Tibial nerve (tissue), 4 donors: Measurements from ENCODE around the gene MAN1A2. TPM values are rescaled to one million over a fixed set of nuclear protein-coding genes. Genes with fewer than 3 reads are reported as not detected.
"Not testable (repeated sequence)": the region's sequence is repeated elsewhere in the genome, so short reads cannot be mapped to it uniquely, and the experiment has no call there.

ENCODE experiments used
- DNase-seq, 2 donors: peaks; one replicate each; pipeline ENCODE4 v3.0.0-alpha.2; 2019; ENCODE audit warnings: low spot score in 2 of 2
- H3K27ac ChIP-seq, 4 donors: fragments of 200-600 bp; sonication (generic) in 3 of 4; one replicate each; pipeline ENCODE4 v1.5.1; 2017 to 2019; ENCODE audit warnings: mild to moderate bottlenecking in 1 of 4
- H3K27me3 ChIP-seq, 2 donors: fragments of 200-600 bp; sonication (generic) in 1 of 2; one replicate each; pipeline versions ENCODE4 v1.5.1 to v1.6.0; 2017 to 2019
- H3K36me3 ChIP-seq, 3 donors: fragments of 200-600 bp; sonication (generic); one replicate each; pipeline ENCODE4 v1.5.1; 2018 to 2019
- H3K4me1 ChIP-seq, 4 donors: fragments of 200-600 bp; sonication (generic) in 3 of 4; one replicate each; pipeline ENCODE4 v1.5.1; 2017 to 2019
- H3K4me3 ChIP-seq, 4 donors: fragments of 200-600 bp; sonication (generic) in 3 of 4; one replicate each; pipeline ENCODE4 v1.5.1; 2017 to 2019; ENCODE audit warnings: mild to moderate bottlenecking in 1 of 4, moderate library complexity in 1 of 4
- H3K9me3 ChIP-seq, 4 donors: fragments of 200-600 bp; sonication (generic) in 3 of 4; one replicate each; pipeline ENCODE4 v1.5.1; 2017 to 2019
- EP300 ChIP-seq, 2 donors: sonication (generic); formaldehyde crosslinking; IDR thresholded peaks; one replicate each; pipeline ENCODE4 v1.6.1; 2017; ENCODE audit warnings: antibody characterized with exemption in 2 of 2, mild to moderate bottlenecking in 1 of 2
- POLR2A ChIP-seq, 2 donors: fragments of 450-650 bp; IDR thresholded peaks; one replicate each; pipeline ENCODE4 v1.6.1; 2017; ENCODE audit warnings: antibody characterized with exemption in 2 of 2, mild to moderate bottlenecking in 2 of 2, moderate library complexity in 2 of 2
- WGBS, 2 donors: methylation state at CpG; one replicate each; pipeline ENCODE4 v1.1.5; 2018; 5-methylcytosine and 5-hydroxymethylcytosine counted together
- total RNA-seq, 4 donors: library from RNA; depleted of rRNA; stranded (reverse); fragments of >200 nt; gene quantifications; one replicate each; pipeline ENCODE4 v1.1.0, GENCODE V29; 2016
- TF ChIP-seq, protein P1 (sequence below), 5 experiments: fragments of 200-600 bp in 3 of 5; fragments of 450-650 bp in 2 of 5; sonication (generic) in 3 of 5; IDR thresholded peaks; one replicate each; pipeline ENCODE4 v1.5.1; 2016 to 2019; ENCODE audit warnings: antibody characterized with exemption in 5 of 5, mild to moderate bottlenecking in 3 of 5, moderate library complexity in 2 of 5

The MAN1A2 gene
- total RNA-seq, 4 donors from 2014 or later = 31.4 to 65.7 (median 45.6) TPM

- WGBS, 2 donors = 86 to 94% methylated on average over 2 of the region's 2 CpGs
- Histone ChIP-seq H3K9me3 (no peaks in the 10 kb centered on the region), H3K27me3 (no peaks in the 10 kb centered on the region), H3K27ac (no peak overlapping the region), H3K4me3 (no peak overlapping the region), H3K36me3 (no peaks in the 10 kb centered on the region), H3K4me1 (no peaks in the 10 kb centered on the region)
- DNase-seq = no peak
- TF ChIP-seq, protein P1, sequence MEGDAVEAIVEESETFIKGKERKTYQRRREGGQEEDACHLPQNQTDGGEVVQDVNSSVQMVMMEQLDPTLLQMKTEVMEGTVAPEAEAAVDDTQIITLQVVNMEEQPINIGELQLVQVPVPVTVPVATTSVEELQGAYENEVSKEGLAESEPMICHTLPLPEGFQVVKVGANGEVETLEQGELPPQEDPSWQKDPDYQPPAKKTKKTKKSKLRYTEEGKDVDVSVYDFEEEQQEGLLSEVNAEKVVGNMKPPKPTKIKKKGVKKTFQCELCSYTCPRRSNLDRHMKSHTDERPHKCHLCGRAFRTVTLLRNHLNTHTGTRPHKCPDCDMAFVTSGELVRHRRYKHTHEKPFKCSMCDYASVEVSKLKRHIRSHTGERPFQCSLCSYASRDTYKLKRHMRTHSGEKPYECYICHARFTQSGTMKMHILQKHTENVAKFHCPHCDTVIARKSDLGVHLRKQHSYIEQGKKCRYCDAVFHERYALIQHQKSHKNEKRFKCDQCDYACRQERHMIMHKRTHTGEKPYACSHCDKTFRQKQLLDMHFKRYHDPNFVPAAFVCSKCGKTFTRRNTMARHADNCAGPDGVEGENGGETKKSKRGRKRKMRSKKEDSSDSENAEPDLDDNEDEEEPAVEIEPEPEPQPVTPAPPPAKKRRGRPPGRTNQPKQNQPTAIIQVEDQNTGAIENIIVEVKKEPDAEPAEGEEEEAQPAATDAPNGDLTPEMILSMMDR (IDR thresholded peaks at IDR 0.05) = no peak
- TF ChIP-seq POLR2A (IDR thresholded peaks at IDR 0.05) (no peak), EP300 (IDR thresholded peaks at IDR 0.05) (no peak)
Observed at GRCh38 chr1:117546467-117546866, 179.2 kb downstream of the MAN1A2 start.

GRCh38 chr1:117553471-117553870, 186.2 kb downstream of the MAN1A2 start:
- Histone ChIP-seq H3K4me1 (no peaks in the 10 kb centered on the region), H3K27me3 (no peaks in the 10 kb centered on the region), H3K27ac (no peak overlapping the region), H3K9me3 (no peaks in the 10 kb centered on the region), H3K4me3 (no peak overlapping the region), H3K36me3 (no peaks in the 10 kb centered on the region)
- DNase-seq = no peak
- TF ChIP-seq POLR2A (IDR thresholded peaks at IDR 0.05) = no peak
- no peak for TF ChIP-seq EP300 (IDR thresholded peaks at IDR 0.05)
- TF ChIP-seq, protein P1 (IDR thresholded peaks at IDR 0.05) = no peak

- DNase-seq = no peak
- H3K4me1 ChIP-seq = no peaks in the 10 kb centered on the region
- peaks cover 0 to 3% (median 0%) of the 10 kb centered on the region in 4 donors for H3K9me3 ChIP-seq
- no peaks in the 10 kb centered on the region for H3K27me3 ChIP-seq
- no peaks in the 10 kb centered on the region for H3K36me3 ChIP-seq
- no peak overlapping the region for H3K27ac ChIP-seq
- 67 to 80% methylated on average over 3 of the region's 3 CpGs for WGBS, 2 donors
- no peak overlapping the region for H3K4me3 ChIP-seq
- TF ChIP-seq EP300 (IDR thresholded peaks at IDR 0.05) (no peak), POLR2A (IDR thresholded peaks at IDR 0.05) (no peak)
- TF ChIP-seq, protein P1 (IDR thresholded peaks at IDR 0.05) = no peak
Observed at GRCh38 chr1:117555806-117556205, 188.6 kb downstream of the MAN1A2 start.

DNA sequence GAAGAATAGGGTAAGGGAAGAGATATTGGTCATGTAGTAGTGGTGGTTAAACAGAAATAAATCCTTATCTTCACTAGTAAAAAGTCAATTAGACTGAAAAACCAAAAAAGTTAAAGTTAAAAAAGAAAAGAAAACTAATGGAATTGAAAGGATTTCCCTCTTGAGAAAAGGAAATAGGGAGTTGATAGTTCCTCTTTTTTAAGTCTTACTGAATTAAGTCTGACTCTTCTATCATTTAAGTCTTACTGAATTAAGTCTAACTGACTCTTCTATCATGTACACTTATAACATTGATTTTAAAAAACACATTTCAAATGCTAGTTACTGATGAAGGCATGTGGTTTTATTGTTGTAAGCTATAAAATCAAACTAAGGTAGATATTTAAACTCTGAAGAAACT, 189.1 kb downstream of the MAN1A2 start:
- TF ChIP-seq, protein P1 (IDR thresholded peaks at IDR 0.05) = no peak
- TF ChIP-seq EP300 (IDR thresholded peaks at IDR 0.05) = no peak
- no peak for TF ChIP-seq POLR2A (IDR thresholded peaks at IDR 0.05)
- H3K27ac ChIP-seq = no peak overlapping the region
- DNase-seq = no peak
- peaks cover 0 to 3% (median 0%) of the 10 kb centered on the region in 4 donors for H3K9me3 ChIP-seq
- no peak overlapping the region for H3K4me3 ChIP-seq
- no peaks in the 10 kb centered on the region for H3K4me1 ChIP-seq
- no peaks in the 10 kb centered on the region for H3K27me3 ChIP-seq
- no peaks in the 10 kb centered on the region for H3K36me3 ChIP-seq

DNA sequence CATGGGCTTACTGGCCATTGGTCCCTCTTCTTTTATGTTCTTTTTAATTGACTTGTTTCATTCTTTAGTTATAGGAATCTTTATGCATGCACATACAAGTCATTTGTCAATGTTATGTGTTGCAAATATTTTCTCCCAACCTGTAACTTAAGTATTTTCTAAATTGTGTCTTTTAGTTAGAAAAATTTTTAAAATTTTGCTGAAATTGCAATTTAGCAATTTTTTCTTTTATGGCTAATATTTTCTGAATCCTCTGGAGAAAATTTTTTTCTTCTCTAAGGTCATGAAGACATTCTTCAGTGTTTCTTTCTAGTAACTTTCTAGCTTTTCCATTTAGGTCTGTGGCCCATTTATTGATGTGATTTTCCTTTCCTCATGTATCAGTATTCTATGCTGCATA, 189.7 kb downstream of the MAN1A2 start:
- TF ChIP-seq, protein P1 (IDR thresholded peaks at IDR 0.05) = no peak
- TF ChIP-seq POLR2A (IDR thresholded peaks at IDR 0.05) = no peak
- TF ChIP-seq EP300 (IDR thresholded peaks at IDR 0.05) = no peak
- Histone ChIP-seq H3K4me1 (no peaks in the 10 kb centered on the region), H3K9me3 (peaks cover 0 to 3% (median 0%) of the 10 kb centered on the region in 4 donors), H3K27ac (no peak overlapping the region), H3K36me3 (no peaks in the 10 kb centered on the region), H3K4me3 (no peak overlapping the region), H3K27me3 (no peaks in the 10 kb centered on the region)
- no peak for DNase-seq

DNA sequence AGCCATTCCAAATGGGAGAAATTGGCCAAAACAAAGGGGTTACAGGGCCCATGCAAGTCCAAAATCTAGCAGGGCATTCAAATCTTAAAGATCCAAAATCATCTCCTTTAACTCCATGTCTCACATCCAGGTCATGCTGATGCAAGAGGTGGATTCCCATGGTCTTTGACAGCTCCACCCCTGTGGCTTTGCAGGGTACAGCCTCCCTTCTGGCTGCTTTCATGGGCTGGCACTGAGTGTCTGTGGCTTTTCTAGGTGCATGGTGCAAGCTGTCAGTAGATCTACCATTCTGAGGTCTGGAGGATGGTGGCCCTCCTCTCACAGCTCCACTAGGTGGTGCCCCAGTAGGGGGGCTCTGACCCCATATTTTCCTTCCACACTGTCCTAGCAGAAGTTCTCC, 191.2 kb downstream of the MAN1A2 start:
- not testable (repeated sequence) for H3K9me3 ChIP-seq, H3K4me1 ChIP-seq, DNase-seq, H3K27me3 ChIP-seq, H3K36me3 ChIP-seq, H3K4me3 ChIP-seq, H3K27ac ChIP-seq
